Ectodermal cell (in vitro differentiated cells): Measurements from ENCODE around the gene PIGR. TPM values are rescaled to one million over a fixed set of nuclear protein-coding genes. Genes with fewer than 3 reads are reported as not detected.

ENCODE experiments used
- H3K27ac ChIP-seq: 2 replicates; pipeline ENCODE4 v1.7.0; 2013; ENCODE audit warnings: mild to moderate bottlenecking, low read depth, low read length; ENCODE audit not compliant: insufficient read depth, poor library complexity, severe bottlenecking
- H3K27me3 ChIP-seq: 2 replicates; pipeline ENCODE4 v1.7.0; 2013; ENCODE audit warnings: mild to moderate bottlenecking, low read length; ENCODE audit not compliant: insufficient read depth, control insufficient read depth, poor library complexity, severe bottlenecking
- H3K36me3 ChIP-seq: one replicate; pipeline ENCODE4 v1.7.0; 2013; ENCODE audit warnings: low read length; ENCODE audit not compliant: control insufficient read depth, insufficient read depth
- H3K4me1 ChIP-seq: one replicate; pipeline ENCODE4 v1.7.0; 2013; ENCODE audit warnings: low read length; ENCODE audit not compliant: control insufficient read depth, insufficient read depth
- H3K4me3 ChIP-seq: 2 replicates; pipeline ENCODE4 v1.7.0; 2013; ENCODE audit warnings: low read depth, low read length, control low read depth; ENCODE audit not compliant: insufficient read depth
- H3K9me3 ChIP-seq: 2 replicates; pipeline ENCODE4 v1.7.0; 2013; ENCODE audit warnings: mild to moderate bottlenecking, low read length, moderate library complexity; ENCODE audit not compliant: control insufficient read depth
- WGBS, 2 experiments: methylation state at CpG; one replicate each; pipeline ENCODE4 v1.1.7; 2013; ENCODE audit warnings: missing lambda C conversion rate in 2 of 2; 5-methylcytosine and 5-hydroxymethylcytosine counted together
- polyA plus RNA-seq, 4 experiments: library from polyadenylated mRNA; stranded (reverse); fragments of 50-300 nt; gene quantifications; one replicate each; pipeline ENCODE4 v1.2.3, GENCODE V29; 2013

Gene PIGR, protein sequence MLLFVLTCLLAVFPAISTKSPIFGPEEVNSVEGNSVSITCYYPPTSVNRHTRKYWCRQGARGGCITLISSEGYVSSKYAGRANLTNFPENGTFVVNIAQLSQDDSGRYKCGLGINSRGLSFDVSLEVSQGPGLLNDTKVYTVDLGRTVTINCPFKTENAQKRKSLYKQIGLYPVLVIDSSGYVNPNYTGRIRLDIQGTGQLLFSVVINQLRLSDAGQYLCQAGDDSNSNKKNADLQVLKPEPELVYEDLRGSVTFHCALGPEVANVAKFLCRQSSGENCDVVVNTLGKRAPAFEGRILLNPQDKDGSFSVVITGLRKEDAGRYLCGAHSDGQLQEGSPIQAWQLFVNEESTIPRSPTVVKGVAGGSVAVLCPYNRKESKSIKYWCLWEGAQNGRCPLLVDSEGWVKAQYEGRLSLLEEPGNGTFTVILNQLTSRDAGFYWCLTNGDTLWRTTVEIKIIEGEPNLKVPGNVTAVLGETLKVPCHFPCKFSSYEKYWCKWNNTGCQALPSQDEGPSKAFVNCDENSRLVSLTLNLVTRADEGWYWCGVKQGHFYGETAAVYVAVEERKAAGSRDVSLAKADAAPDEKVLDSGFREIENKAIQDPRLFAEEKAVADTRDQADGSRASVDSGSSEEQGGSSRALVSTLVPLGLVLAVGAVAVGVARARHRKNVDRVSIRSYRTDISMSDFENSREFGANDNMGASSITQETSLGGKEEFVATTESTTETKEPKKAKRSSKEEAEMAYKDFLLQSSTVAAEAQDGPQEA
- polyA plus RNA-seq (2013, experiment 1 of 4), result not detected
- not detected for polyA plus RNA-seq (2013, experiment 2 of 4)
- not detected for polyA plus RNA-seq (2013, experiment 3 of 4)
- polyA plus RNA-seq (2013, experiment 4 of 4), result not detected

DNA sequence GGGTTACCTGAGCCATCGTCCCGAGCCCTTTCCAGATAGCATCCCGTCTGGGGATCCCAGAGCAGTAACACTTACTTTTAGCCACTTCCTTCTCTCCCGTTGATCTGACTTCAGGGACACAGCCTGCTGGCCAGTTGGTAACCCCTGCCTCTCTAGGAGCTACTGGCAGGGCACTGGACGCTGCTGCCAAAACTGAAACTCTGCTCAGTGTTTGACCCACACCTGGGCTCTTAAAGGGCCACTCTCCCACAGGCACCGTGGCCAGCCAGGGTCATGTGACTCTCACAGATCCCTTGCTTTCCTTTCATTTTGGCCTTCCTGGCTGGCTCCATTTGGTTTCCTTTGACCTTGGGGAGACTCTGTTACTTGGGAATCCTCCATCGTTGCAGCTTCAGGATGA lies at the start of gene PIGR:
Gene PIGR (minus strand): TSS at position 206 of the 400 bp plus-strand sequence. CDS start 5,935 bp downstream, outside the sequence.
- H3K4me1 ChIP-seq, result no peaks in the 10 kb centered on the region
- H3K4me3 ChIP-seq, result no peak within 1 kb of the TSS
- no peaks in the 10 kb centered on the region for H3K9me3 ChIP-seq
- 88 to 90% methylated on average over 7 of the region's 7 CpGs for WGBS, 2 experiments
- no peak within 1 kb of the TSS for H3K27ac ChIP-seq
- H3K27me3 ChIP-seq, result no peaks in the 10 kb centered on the region
- H3K36me3 ChIP-seq, result no peaks in the 10 kb centered on the region

DNA sequence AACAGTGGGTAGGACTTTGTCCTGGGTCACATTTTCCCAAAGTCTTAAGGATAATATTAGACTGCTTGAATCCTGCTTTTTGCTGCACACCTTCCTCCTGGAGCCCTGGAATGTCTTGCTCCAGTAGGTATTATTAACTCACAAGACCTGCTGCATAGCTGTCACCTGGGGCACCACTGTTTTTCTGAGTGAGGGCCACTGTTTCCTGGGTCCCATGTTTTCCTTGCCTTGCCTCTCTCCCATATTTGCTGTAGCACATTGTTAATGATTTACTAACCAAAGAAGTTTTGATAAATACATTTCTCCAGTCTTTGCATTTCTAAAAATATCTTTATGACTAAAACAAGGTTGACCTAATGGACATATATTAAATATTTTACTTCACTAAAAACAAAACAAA lies 46.5 kb upstream of the PIGR start:
- Histone ChIP-seq H3K4me3 (no peak overlapping the region), H3K36me3 (no peaks in the 10 kb centered on the region), H3K27ac (no peak overlapping the region), H3K4me1 (no peaks in the 10 kb centered on the region), H3K27me3 (no peaks in the 10 kb centered on the region), H3K9me3 (no peaks in the 10 kb centered on the region)

DNA sequence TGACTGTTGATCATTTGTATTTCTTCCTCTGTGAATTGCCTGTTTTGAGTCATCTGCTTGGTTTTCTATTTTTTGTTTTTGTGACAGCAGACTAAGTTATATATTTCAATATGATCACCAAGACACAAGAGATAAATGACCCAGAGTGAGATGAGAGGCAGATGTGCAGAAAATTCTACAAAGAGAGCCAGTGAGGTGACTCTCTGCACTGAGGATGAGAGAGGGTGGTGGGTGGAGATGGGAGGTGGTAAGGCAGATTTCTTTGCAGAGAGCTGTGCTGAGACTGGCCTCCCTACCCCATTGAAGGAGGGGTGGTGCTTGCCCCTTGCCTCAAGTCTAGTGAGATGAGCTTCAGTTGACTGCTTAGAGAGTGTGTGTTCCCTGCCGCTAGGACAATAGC lies 41.6 kb upstream of the PIGR start:
- Histone ChIP-seq H3K27ac (no peak overlapping the region), H3K36me3 (no peaks in the 10 kb centered on the region), H3K9me3 (no peaks in the 10 kb centered on the region), H3K27me3 (no peaks in the 10 kb centered on the region), H3K4me3 (no peak overlapping the region), H3K4me1 (peaks cover 3% of the 10 kb centered on the region)
- 85 to 88% methylated on average over 1 of the region's 1 CpG for WGBS, 2 experiments

DNA sequence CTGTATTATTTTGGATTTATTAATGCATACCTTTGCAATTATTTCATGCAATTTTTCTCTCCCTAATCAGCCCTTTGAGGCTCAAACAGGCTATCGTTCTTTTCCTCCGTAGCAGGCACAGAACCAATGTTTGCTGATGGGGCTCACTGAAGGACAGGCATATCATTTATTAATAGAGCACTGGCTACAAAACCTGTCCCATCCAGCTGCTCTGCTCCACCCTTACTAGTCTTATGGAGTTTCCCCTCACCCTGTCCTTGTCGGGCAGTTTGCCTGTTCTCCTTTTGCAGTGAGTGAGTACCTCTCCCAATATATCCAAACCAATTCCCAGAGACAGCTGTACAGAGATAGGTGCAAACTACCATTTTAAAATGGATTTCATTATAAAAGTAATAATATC lies 40.6 kb upstream of the PIGR start:
- 92 to 98% methylated on average over 3 of the region's 3 CpGs for WGBS, 2 experiments
- H3K27me3 ChIP-seq, result no peaks in the 10 kb centered on the region
- no peaks in the 10 kb centered on the region for H3K9me3 ChIP-seq
- no peak overlapping the region for H3K4me3 ChIP-seq
- H3K4me1 ChIP-seq, result peaks cover 3% of the 10 kb centered on the region
- no peaks in the 10 kb centered on the region for H3K36me3 ChIP-seq
- H3K27ac ChIP-seq, result no peak overlapping the region

DNA sequence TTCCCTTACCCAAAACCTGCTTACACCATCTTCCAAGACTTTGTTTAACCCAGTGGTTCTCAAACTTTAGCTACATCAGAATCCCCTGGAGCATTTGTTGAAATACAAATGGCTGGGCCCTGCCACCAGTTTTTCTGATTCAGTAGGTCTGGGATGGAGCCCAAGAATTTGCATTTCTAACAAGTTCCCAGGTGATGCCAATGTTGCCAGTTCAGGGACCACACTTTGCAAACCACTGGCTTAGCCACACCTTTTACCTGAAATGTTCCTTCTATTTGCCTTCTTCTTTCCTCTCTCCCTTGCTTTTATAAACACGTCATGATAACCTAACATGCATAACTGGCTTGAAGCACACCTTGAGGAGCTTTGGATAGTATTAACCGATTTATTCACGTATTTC lies 40.1 kb upstream of the PIGR start:
- WGBS, 2 experiments, result 90 to 93% methylated on average over 3 of the region's 3 CpGs
- Histone ChIP-seq H3K4me3 (no peak overlapping the region), H3K9me3 (no peaks in the 10 kb centered on the region), H3K36me3 (no peaks in the 10 kb centered on the region), H3K27ac (no peak overlapping the region), H3K27me3 (no peaks in the 10 kb centered on the region), H3K4me1 (peaks cover 3% of the 10 kb centered on the region)

DNA sequence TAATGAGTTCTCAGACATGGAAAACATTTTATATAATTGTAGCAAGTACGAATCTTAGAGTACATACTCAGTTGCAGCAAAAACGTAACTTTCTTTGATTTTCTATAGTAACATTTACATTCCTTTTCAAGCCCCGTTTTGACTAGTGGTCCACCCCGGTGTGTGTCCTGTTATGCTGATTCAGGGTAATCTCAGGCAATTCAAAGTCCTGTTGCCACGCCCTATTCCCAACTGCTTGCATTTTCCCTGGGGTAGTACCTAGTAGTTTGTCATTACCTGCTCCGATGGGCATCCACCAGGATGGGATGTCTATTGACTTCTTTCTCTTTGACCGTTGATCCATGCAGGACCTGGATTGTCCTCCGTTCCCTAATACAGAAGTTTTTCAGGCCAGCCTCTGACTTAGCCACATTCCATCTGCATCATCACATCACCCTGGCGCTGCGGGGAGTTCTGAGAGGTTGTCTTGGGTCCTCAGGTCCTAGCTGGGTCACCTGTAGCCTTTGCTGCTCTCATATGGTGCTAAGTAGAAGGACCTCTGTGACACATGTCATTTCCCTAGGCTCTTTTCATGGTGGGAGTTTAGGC lies 39.0 kb upstream of the PIGR start:
- no peaks in the 10 kb centered on the region for H3K27me3 ChIP-seq
- no peak overlapping the region for H3K27ac ChIP-seq
- no peaks in the 10 kb centered on the region for H3K9me3 ChIP-seq
- H3K4me3 ChIP-seq, result no peak overlapping the region
- H3K4me1 ChIP-seq, result peaks cover 3% of the 10 kb centered on the region
- 53 to 56% methylated on average over 10 of the region's 10 CpGs for WGBS, 2 experiments
- no peaks in the 10 kb centered on the region for H3K36me3 ChIP-seq

DNA sequence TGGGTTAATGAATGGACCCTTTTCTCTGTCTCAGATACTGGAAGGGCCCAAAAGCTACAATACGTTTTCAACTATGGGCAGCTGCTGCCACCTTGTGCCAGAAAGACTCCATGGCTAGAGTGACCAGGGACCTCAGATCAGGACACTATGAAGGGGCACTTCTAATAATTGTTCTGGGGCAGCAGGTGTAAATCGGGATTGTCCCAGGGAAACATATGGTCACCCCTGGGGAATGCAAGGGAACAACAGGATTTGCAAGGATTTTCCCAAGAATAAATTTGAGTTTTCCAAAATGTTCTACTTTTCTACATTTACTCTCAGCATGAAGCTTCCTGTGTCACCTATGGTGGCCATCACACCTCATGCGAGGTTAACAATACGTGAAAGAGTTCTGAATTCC lies 36.0 kb upstream of the PIGR start:
- Histone ChIP-seq H3K27ac (no peak overlapping the region), H3K36me3 (no peaks in the 10 kb centered on the region), H3K4me1 (peaks cover 3% of the 10 kb centered on the region), H3K4me3 (no peak overlapping the region), H3K9me3 (no peaks in the 10 kb centered on the region), H3K27me3 (no peaks in the 10 kb centered on the region)
- WGBS, 2 experiments, result 33 to 45% methylated on average over 4 of the region's 4 CpGs

DNA sequence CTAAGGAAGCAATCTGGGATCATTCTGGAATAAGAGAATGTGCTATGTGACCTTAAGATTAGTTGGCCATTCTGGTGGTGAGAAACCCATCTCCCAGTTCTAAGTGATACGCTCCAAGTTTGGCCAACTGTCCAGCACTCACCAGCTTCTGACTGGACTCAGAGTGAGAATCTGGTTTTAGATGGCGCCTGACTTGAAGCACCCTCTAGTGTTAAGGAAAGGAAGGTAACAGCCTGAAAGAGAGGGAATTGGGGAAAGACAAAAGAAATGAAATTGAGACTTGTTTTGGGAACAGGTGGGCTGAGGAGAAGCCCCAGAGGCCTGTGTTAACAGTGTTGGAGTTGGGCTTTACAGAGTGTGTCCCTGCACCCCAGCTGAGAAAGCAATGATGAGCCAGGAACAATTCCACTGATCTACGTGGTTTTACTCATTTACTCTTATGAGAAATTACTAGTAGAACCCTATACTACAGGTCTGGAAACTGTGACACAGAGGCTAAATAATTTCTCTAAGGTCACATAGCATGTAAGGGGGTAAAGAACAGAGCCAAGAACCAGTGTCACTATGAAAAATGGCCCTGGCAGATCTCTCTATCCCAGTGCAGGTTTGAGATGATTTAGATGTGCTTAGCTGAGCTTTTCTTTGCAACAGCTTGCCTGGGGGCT lies 33.2 kb upstream of the PIGR start:
- H3K9me3 ChIP-seq, result no peaks in the 10 kb centered on the region
- H3K27ac ChIP-seq, result no peak overlapping the region
- WGBS, 2 experiments, result 73 to 74% methylated on average over 3 of the region's 3 CpGs
- no peaks in the 10 kb centered on the region for H3K27me3 ChIP-seq
- no peaks in the 10 kb centered on the region for H3K36me3 ChIP-seq
- H3K4me1 ChIP-seq, result no peaks in the 10 kb centered on the region
- H3K4me3 ChIP-seq, result no peak overlapping the region

DNA sequence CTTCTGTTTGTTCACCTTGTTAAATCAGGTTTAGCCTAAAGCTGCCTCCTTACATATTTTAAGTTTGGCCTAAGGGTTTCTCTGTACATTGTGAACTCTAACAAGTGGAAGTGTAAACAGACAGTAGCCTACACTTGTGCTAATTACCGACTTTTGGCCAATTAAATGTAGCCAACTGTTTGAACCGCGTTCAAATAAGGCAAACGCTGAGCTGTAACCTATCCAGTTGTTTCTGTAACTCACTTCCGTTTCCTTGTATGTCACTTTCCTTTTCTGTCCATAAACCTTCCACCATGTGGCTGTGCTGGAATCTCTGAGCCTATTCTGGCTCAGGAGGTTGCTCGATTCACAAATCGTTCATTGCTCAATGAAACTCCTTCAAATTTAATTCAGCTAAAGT lies 32.0 kb upstream of the PIGR start:
- H3K27ac ChIP-seq, result no peak overlapping the region
- no peaks in the 10 kb centered on the region for H3K4me1 ChIP-seq
- H3K9me3 ChIP-seq, result no peaks in the 10 kb centered on the region
- no peaks in the 10 kb centered on the region for H3K27me3 ChIP-seq
- no peaks in the 10 kb centered on the region for H3K36me3 ChIP-seq
- WGBS, 2 experiments, result 95 to 96% methylated on average over 7 of the region's 7 CpGs
- no peak overlapping the region for H3K4me3 ChIP-seq

DNA sequence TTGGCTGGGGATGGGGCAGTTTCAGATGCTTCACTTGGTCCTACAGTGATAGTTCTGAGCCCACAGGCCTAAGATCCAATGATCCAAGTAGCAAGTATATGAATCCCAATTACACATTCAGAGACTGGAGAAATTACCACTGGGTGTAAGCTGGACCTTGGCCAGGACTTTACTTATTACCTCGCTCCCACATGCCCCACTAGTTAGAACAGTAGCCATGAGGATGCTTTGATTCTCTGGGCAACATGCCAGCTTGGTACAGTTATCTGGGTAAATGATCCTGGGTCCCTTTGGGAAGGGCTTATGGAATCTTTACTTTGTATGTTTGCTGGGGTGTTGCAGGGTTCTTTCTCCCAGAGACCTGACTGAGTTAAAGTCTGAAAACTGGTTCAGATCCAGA lies 29.0 kb upstream of the PIGR start:
- no peaks in the 10 kb centered on the region for H3K36me3 ChIP-seq
- no peaks in the 10 kb centered on the region for H3K4me1 ChIP-seq
- 85 to 100% methylated on average over 1 of the region's 1 CpG for WGBS, 2 experiments
- H3K27ac ChIP-seq, result no peak overlapping the region
- H3K9me3 ChIP-seq, result no peaks in the 10 kb centered on the region
- H3K27me3 ChIP-seq, result no peaks in the 10 kb centered on the region
- H3K4me3 ChIP-seq, result no peak overlapping the region
